Immature natural killer cell (primary cell): Measurements from ENCODE around the gene ABR. TPM values are rescaled to one million over a fixed set of nuclear protein-coding genes. Genes with fewer than 3 reads are reported as not detected.
A peak's percentile ranks its signal among the peaks of the same experiment; 100 is the strongest.
"Not testable (repeated sequence)": the region's sequence is repeated elsewhere in the genome, so short reads cannot be mapped to it uniquely, and the experiment has no call there.

Source experiments
- DNase-seq, 3 donors: peaks; one replicate each; pipeline ENCODE4 v3.0.0; 2022; ENCODE audit warnings: mixed read lengths in 1 of 3
- H3K27ac Mint-ChIP-seq, 6 donors: one replicate each; pipeline ENCODE4 v1.8.0; 2020; ENCODE audit warnings: mixed read lengths in 6 of 6, mild to moderate bottlenecking in 5 of 6, inconsistent platforms in 4 of 6, moderate library complexity in 3 of 6
- H3K27me3 Mint-ChIP-seq, 3 donors: one replicate each; pipeline ENCODE4 v1.8.0; 2020 to 2021; ENCODE audit warnings: low read depth in 3 of 3, mild to moderate bottlenecking in 3 of 3, mixed read lengths in 3 of 3, moderate library complexity in 3 of 3, inconsistent platforms in 1 of 3
- H3K36me3 Mint-ChIP-seq, 3 donors: one replicate each; pipeline ENCODE4 v1.8.0; 2020; ENCODE audit warnings: mixed read lengths in 3 of 3, inconsistent platforms in 2 of 3, mild to moderate bottlenecking in 2 of 3
- H3K4me1 Mint-ChIP-seq, 2 donors: one replicate each; pipeline ENCODE4 v1.8.0; 2020; ENCODE audit warnings: inconsistent platforms in 2 of 2, mild to moderate bottlenecking in 2 of 2, mixed read lengths in 2 of 2, moderate library complexity in 1 of 2
- H3K4me3 Mint-ChIP-seq, 5 donors: one replicate each; pipeline ENCODE4 v1.8.0; 2020; ENCODE audit warnings: mild to moderate bottlenecking in 5 of 5, mixed read lengths in 5 of 5, inconsistent platforms in 3 of 5, moderate library complexity in 3 of 5
- H3K9me3 Mint-ChIP-seq, 6 donors: one replicate each; pipeline ENCODE4 v1.8.0; 2020; ENCODE audit warnings: mild to moderate bottlenecking in 6 of 6, mixed read lengths in 6 of 6, inconsistent platforms in 4 of 6, moderate library complexity in 3 of 6
- polyA plus RNA-seq, 3 donors: library from polyadenylated mRNA; unstranded; fragments of 300-500 nt; fragmentation: Illumina TruSeq; gene quantifications; one replicate each; pipeline ENCODE4 v1.2.3, GENCODE V29; 2021

ABR gene
- polyA plus RNA-seq, 3 donors from 2014 or later: 11.2 to 36.2 (median 14.8) TPM

- H3K4me1 Mint-ChIP-seq: peaks cover 6% of the 10 kb centered on the region in 2 donors
- peak overlapping the region in 3 of 6 donors; percentile 29 to 55 (median 51) for H3K27ac Mint-ChIP-seq
- no peak overlapping the region for H3K4me3 Mint-ChIP-seq
- DNase-seq: no peak
- H3K36me3 Mint-ChIP-seq: no peaks in the 10 kb centered on the region
- peaks cover 0 to 3% (median 0%) of the 10 kb centered on the region in 3 donors for H3K27me3 Mint-ChIP-seq
- H3K9me3 Mint-ChIP-seq: no peaks in the 10 kb centered on the region
These were observed 35.6 kb downstream of the ABR start for GRCh38 chr17:1144162-1144561.

- H3K36me3 Mint-ChIP-seq: no peaks in the 10 kb centered on the region
- peaks cover 0 to 3% (median 0%) of the 10 kb centered on the region in 3 donors for H3K27me3 Mint-ChIP-seq
These were observed 36.2 kb downstream of the ABR start for GRCh38 chr17:1143573-1143972.

DNA sequence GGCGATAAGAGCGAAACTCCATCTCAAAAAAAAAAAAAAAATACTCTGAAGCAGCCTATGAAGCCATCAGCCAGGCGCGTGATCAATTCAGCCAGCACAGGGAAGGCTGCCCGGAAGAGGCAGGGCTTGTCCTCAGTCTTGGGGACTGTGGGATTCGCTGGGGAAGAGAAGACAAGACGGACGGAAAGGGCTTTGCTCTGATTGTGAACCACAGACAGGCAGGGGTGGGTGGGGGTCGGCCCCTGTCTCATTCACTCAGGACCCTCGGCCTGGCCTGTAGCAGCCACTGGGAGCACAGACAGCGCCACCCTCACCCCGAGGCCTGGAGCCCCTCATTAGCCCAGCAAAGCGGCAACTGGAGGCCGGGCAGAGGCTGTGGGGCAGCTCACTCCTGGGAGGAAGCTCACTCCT, 37.2 kb downstream of the ABR start:
- Mint-ChIP-seq H3K27me3 (peaks cover 0 to 3% (median 0%) of the 10 kb centered on the region in 3 donors), H3K36me3 (no peaks in the 10 kb centered on the region), H3K9me3 (no peaks in the 10 kb centered on the region), H3K27ac (no peak overlapping the region), H3K4me1 (peaks cover 6% of the 10 kb centered on the region in 2 donors), H3K4me3 (no peak overlapping the region)
- DNase-seq: no peak

More at GRCh38 chr17:1143573-1143972, 36.2 kb downstream of the ABR start:
- Mint-ChIP-seq H3K4me3 (no peak overlapping the region), H3K9me3 (no peaks in the 10 kb centered on the region), H3K27ac (no peak overlapping the region), H3K4me1 (peaks cover 6% of the 10 kb centered on the region in 2 donors)
- no peak for DNase-seq

DNA sequence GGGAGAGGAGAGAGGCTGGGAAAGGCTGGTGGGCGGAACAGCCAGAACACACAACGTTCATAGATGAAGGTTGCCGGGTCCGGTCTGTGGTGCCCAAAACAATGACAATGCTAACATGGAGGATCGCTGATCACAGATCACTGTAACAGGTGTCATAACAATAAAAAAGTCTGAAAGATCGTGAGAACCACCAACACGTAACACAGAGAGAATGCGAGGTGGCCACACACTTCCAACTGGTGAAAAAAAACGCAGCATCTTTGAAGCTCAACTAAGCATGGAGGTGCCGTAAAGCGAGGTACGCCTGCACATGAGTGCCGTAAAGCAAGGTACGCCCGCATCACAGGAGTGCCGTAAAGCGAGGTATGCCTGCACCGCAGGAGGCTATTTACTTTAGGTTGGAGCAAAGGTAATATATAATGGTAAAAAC, 42.3 kb downstream of the ABR start:
- Mint-ChIP-seq H3K27ac (peak overlapping the region in 2 of 6 donors; percentile 7 to 59), H3K4me3 (peak overlapping the region in 1 of 5 donors; percentile 51), H3K36me3 (peaks cover 0 to 9% (median 0%) of the 10 kb centered on the region in 3 donors), H3K27me3 (peaks cover 0 to 3% (median 0%) of the 10 kb centered on the region in 3 donors), H3K4me1 (no peaks in the 10 kb centered on the region), H3K9me3 (no peaks in the 10 kb centered on the region)
- DNase-seq: peak in 1 of 3 donors; percentile 37

- Mint-ChIP-seq H3K4me1 (no peaks in the 10 kb centered on the region), H3K27me3 (peaks cover 0 to 3% (median 0%) of the 10 kb centered on the region in 3 donors), H3K27ac (peak overlapping the region in 1 of 6 donors; percentile 41), H3K9me3 (peaks cover 0 to 2% (median 0%) of the 10 kb centered on the region in 6 donors), H3K4me3 (no peak overlapping the region), H3K36me3 (peaks cover 0 to 9% (median 0%) of the 10 kb centered on the region in 3 donors)
- no peak for DNase-seq
These were observed 43.0 kb downstream of the ABR start for GRCh38 chr17:1136748-1137147.

DNA sequence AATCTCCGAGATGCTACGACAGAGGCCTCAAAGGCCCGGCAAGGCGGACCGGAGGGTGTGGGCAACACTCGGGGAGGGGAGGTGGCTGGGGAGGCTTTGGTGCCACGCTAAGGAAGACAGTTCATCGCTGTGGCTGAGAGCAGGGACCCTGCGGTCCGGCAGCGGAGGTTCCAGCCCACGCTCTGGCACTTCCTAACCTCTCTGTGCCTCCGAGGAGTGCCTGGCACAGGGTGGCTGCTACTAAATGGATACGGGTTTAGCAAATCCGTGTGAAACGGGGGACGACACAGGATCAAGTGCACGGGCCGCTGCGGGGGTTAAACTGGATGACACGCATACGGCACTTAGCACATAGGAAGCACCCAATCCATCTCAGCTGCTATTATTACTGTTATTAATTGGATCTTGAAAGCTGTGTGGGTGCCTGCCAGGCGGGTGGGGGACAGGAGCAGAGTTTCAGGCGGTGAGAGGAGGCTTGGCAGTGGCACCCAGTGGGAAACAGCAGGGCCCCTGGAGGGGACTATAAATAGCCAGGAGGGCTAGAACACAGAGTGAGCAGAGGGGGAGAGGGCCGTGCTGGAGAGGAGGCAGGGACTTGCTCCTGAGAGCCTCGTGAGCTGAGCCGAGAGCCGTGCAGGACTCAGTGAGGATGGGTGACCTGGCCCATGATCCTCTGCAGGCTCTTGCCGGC, 45.0 kb downstream of the ABR start:
- no peak overlapping the region for H3K27ac Mint-ChIP-seq
- H3K4me3 Mint-ChIP-seq: no peak overlapping the region

GRCh38 chr17:1130191-1130590, 49.6 kb downstream of the ABR start:
- Mint-ChIP-seq H3K27me3 (peaks cover 0 to 5% (median 0%) of the 10 kb centered on the region in 3 donors), H3K27ac (no peak overlapping the region), H3K4me1 (no peaks in the 10 kb centered on the region), H3K4me3 (no peak overlapping the region), H3K9me3 (peaks cover 0 to 2% (median 0%) of the 10 kb centered on the region in 6 donors), H3K36me3 (peaks cover 0 to 7% (median 0%) of the 10 kb centered on the region in 3 donors)
- DNase-seq: no peak

More for the DNA sequence above, 45.0 kb downstream of the ABR start:
- Mint-ChIP-seq H3K4me1 (no peaks in the 10 kb centered on the region), H3K9me3 (peaks cover 0 to 2% (median 0%) of the 10 kb centered on the region in 6 donors), H3K27me3 (peaks cover 0 to 3% (median 0%) of the 10 kb centered on the region in 3 donors), H3K36me3 (peaks cover 0 to 9% (median 0%) of the 10 kb centered on the region in 3 donors)
- DNase-seq: no peak

DNA sequence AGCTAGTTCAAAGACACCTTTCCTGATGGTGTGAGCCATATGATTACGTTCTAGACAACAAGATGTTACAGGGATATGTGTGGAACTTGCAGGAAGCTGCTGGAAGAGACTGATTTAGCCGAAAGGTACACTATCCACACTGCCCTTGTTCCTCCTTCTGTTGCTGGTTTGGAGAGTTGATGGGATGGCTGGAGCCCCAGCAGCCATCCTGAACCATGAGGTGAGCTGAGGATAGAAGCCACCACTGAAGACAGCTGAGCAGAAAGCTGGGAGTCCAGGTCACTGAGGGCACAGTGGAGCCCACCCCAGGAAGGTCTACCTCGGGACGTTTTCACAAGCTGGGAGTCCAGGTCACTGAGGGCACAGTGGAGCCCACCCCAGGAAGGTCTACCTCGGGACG, 51.3 kb downstream of the ABR start:
- H3K36me3 Mint-ChIP-seq, H3K27ac Mint-ChIP-seq, H3K27me3 Mint-ChIP-seq, H3K9me3 Mint-ChIP-seq, H3K4me3 Mint-ChIP-seq, DNase-seq, H3K4me1 Mint-ChIP-seq: not testable (repeated sequence)

GRCh38 chr17:1126801-1127550, 52.8 kb downstream of the ABR start:
- H3K27ac Mint-ChIP-seq: peak overlapping the region in 1 of 6 donors; percentile 11
- DNase-seq: no peak
- peaks cover 0 to 7% (median 0%) of the 10 kb centered on the region in 3 donors for H3K36me3 Mint-ChIP-seq
- peaks cover 0 to 1% (median 0%) of the 10 kb centered on the region in 6 donors for H3K9me3 Mint-ChIP-seq
- H3K4me1 Mint-ChIP-seq: peaks cover 17 to 18% of the 10 kb centered on the region in 2 donors
- H3K4me3 Mint-ChIP-seq: no peak overlapping the region
- peaks cover 0 to 6% (median 3%) of the 10 kb centered on the region in 3 donors for H3K27me3 Mint-ChIP-seq

GRCh38 chr17:1126250-1126797, 53.5 kb downstream of the ABR start:
- Mint-ChIP-seq H3K36me3 (peaks cover 0 to 7% (median 0%) of the 10 kb centered on the region in 3 donors), H3K4me1 (peaks cover 23 to 25% of the 10 kb centered on the region in 2 donors), H3K4me3 (no peak overlapping the region), H3K9me3 (no peaks in the 10 kb centered on the region), H3K27me3 (peaks cover 0 to 6% (median 3%) of the 10 kb centered on the region in 3 donors), H3K27ac (no peak overlapping the region)
- no peak for DNase-seq

DNA sequence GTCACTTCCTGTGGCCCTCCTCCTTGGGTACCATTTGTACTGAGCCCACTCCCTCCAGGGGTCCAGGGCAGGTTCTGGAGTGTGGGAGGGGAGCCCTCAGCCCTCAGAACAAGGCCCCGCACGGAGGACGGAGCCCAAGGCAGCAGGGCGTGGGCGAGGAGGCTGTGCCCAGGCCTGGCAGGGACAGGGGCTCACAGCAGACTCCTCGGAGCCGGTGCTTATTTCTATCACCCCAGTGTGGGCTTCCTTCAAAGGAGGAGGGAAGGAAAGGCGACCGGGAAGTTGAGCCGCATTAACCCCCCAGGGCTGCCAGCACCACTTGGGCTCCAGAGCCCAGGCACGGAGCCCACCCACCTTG, 54.0 kb downstream of the ABR start:
- H3K9me3 Mint-ChIP-seq: no peaks in the 10 kb centered on the region
- H3K27me3 Mint-ChIP-seq: peaks cover 0 to 9% (median 7%) of the 10 kb centered on the region in 3 donors
- H3K36me3 Mint-ChIP-seq: peaks cover 0 to 7% (median 0%) of the 10 kb centered on the region in 3 donors
- no peak for DNase-seq
- H3K4me1 Mint-ChIP-seq: peaks cover 29 to 30% of the 10 kb centered on the region in 2 donors
- no peak overlapping the region for H3K4me3 Mint-ChIP-seq
- no peak overlapping the region for H3K27ac Mint-ChIP-seq

DNA sequence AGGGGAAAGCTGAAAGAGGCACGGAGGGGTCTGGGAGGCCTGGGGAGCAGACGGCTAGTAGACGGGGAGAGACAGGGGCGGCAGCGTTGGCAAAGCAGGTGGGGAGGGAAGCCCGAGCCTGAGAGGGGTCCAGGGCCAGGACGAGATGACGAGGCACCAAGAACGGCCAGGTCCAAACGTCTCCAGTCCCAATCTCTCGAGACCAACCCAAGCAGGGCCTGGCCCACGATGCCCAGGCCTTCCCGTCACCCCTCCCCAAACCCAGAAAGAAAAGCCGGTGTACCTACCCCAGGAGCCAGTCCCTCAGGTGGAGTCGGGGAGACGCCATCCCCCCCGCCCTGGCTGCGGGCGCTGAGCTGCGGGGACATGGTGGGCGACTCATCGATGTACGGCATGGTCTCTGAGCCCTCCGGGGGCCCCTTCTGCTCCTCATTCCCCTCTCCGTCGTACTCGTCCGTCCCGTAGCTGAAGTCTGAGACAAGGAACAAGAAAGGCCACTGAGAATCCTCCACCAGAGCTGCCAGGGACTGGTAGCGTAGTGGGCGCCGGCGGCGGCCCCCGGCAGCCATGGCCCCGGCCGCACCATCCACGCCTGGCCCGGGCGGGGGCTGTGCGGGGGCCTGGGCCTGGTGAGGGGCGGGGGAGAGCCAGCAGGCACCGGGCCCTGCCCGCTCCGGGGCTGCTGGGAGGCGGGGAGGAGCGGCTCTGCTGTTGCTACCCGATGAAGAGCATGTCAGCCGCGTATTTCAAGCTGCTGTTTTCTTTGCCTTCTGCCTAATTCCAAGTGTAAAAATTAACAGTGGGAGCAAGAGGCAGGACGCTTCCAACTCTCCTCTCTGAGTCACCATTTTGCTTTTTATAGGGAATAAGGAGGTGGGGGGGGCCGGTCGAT, 54.6 kb downstream of the ABR start:
- H3K4me1 Mint-ChIP-seq: peaks cover 35 to 37% of the 10 kb centered on the region in 2 donors
- peaks cover 0 to 11% (median 9%) of the 10 kb centered on the region in 3 donors for H3K27me3 Mint-ChIP-seq
- peaks cover 0 to 7% (median 0%) of the 10 kb centered on the region in 3 donors for H3K36me3 Mint-ChIP-seq
- H3K4me3 Mint-ChIP-seq: no peak overlapping the region
- no peak overlapping the region for H3K27ac Mint-ChIP-seq
- no peaks in the 10 kb centered on the region for H3K9me3 Mint-ChIP-seq
- no peak for DNase-seq
